GM18868 (cell line): ENCODE results near the gene FAAP20.

Source experiments
- ATAC-seq: cut with Tn5 transposase; IDR thresholded peaks from one replicate; pipeline ENCODE4 v1.9.1; 2021; ENCODE audit warnings: mild to moderate bottlenecking, moderate library complexity; ENCODE audit not compliant: unreplicated experiment

Gene FAAP20

DNA sequence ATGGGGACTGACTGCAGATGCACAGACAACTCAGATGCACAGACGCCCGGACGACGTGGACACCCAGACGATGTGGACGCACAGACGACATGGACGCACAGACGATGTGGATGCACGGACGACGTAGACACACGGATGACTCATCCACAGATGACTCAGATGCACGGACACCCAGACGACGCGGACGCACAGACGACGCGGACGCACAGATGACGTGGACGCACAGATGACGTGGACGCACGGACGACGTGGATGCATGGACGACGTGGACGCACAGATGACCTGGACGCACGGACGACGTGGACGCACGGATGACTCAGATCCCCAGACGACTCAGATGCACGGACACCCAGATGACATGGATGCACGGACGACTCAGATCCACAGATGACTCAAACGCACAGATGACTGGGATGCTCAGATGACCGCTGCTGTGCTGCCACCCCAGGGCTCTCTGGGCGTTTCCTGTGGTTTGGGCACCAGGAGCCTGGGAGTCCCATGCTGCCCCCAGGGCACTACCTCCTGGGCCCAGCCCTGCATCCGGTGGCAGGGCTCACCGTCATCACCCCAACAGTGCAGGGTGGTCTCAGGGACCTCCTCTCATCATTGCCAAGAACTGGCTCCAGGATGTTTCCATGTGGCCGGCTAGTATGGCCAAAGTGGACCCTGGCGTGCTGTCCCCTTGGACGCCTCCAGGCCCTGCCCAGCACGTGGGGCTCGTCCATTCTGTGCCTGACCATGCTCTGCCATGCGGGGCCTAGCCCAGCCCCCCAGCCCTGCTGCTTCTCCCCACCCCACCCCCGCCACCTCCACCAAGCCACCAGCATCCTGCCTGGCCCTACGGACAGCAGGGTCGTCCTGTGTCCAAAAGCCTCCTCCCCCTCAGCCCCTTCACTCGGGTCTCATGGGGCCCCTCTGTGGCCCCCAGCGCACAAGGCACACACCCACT is 14.0 kb downstream of the FAAP20 start:
- no peak for ATAC-seq

GRCh38 chr1:2179283-2180013 is 15.1 kb downstream of the FAAP20 start:
- ATAC-seq: no peak

DNA sequence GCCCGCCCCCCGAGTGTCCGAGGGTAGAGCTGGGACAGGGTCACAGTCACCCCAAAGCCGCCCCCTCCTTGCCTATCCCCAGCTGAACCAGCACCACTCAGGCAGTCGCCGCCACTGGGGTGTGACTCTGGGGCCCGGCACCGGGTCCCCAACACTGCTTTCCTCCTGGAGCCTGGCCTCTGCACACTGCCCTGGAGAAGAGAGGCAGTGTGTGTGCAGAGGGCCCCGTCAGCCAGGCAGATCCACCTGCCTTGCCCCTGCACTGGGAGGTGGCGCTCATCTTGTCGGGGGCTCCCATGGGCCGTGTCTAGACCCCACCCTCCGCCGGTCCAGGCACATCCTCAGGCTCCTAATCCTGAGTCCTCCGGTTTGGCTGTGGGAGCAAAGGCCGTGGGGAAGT is 15.7 kb downstream of the FAAP20 start:
- ATAC-seq: no peak

DNA sequence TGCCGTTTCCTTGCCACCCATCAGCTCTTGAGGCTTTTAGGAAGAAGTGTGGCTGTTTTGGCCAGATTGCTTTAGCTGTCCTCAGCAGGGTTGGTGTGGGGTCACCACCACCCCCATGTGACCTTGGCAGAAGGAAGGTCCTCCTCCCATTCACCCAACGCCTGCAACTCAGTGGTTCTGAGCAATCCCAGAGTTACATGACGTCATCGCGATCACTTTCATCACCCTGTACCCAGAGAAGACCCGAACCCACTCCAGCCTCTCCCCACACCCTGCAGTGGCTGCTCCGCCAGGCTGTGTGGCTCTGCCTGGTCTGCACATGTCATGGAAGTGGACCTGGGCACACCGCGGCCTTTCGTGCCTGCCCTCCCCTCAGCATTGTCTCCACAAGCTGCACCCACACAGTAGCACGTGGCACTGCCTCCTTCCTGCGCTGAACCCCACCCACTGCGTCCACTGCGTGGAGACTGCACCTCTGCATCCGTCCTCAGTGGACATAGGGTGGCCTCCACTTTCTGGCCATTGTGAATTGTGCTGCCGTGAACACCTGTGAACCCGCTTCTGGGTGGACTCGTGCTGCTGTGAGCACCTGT is 16.5 kb downstream of the FAAP20 start:
- ATAC-seq: no peak

- no peak for ATAC-seq
These were observed 17.0 kb downstream of the FAAP20 start for GRCh38 chr1:2177541-2177940.

- ATAC-seq: no peak
These were observed 18.0 kb downstream of the FAAP20 start for GRCh38 chr1:2176615-2177014.

DNA sequence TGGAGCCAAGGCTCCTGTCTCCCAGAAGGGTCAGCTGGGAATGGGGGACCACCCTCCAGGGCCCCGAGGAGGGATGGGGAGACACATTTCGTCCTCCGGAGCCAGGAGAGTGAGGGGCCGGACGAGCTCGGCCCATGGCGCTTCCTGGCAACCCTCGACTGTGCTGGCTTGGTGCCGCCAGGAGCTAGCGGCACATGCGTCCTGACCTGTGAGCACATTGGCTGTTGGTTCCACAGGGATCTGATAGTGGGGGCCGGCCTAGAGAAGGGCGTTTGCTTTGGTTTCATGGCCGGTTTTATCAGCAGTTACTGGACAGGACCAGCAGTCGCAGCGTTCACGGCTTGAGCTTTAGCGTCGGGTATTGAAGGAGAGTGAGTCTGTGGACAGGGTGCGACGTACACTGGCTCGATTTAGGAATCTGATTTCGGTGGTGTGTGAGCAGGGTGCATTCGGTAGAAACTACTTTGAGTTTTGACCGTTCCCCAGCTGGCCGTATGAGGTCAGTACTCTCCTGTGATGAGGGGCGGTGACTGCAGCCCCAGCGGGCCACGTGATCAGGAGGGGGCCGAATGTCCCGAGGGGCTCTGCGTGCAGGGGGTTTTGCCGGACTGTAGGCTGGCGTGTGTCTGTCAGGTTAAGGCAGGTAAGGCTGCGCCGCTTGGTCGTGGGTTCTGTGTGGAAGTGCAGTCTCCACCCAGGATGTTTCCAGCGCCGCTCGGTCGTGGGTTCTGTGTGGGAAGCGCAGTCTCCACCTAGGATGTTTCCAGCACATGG is 18.7 kb downstream of the FAAP20 start:
- no peak for ATAC-seq

DNA sequence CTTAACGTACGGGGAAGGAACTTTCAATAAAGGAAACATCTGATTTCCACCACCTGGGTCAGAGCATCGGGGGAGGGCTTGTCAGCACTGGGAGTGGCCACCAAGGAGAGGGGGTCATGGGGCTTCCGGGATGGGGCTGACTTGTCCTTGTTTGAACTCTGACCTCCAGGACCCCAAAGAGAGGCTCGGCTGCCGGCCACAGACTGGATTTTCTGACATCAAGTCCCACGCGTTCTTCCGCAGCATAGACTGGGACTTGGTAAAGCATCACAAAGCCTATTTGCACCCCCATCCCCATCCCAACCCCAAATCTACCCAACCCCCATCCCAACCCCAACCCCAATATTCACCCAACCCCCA is 19.5 kb downstream of the FAAP20 start:
- ATAC-seq: no peak

DNA sequence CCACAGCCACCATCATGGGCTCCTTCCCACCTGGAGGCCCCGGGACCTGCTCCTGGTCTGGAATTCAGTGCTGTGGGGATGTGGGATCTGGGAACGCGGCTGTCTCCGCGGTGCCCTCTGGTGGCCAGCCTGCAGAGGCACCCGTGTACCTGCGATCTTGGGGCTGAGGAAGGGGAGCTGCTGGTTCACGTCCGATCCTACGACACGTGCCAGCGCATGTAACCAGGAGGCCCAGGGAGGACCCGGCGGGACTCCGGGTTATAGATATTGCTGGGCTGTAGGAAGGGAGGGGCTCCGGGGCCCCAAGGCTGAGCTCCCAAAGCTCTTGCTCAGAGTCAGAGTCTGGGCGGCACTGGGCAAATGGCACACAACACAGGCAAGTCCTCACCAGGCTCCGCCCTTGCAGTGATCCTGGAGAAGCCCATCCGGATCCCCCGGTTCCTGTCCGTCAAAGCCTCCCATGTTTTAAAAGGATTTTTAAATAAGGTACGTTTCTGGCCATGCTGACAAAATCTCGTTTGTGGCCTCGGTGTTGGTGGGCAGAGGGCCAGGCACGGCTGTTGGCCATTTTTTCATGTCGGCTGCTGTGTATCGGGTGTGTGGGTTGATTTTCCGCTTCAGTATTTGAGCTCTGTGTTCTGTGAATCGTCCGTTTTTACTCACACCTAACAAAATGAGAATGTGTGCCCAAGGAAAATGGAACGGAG is 20.1 kb downstream of the FAAP20 start:
- ATAC-seq: no peak

- no peak for ATAC-seq
These were observed 20.8 kb downstream of the FAAP20 start for GRCh38 chr1:2173546-2174347.

DNA sequence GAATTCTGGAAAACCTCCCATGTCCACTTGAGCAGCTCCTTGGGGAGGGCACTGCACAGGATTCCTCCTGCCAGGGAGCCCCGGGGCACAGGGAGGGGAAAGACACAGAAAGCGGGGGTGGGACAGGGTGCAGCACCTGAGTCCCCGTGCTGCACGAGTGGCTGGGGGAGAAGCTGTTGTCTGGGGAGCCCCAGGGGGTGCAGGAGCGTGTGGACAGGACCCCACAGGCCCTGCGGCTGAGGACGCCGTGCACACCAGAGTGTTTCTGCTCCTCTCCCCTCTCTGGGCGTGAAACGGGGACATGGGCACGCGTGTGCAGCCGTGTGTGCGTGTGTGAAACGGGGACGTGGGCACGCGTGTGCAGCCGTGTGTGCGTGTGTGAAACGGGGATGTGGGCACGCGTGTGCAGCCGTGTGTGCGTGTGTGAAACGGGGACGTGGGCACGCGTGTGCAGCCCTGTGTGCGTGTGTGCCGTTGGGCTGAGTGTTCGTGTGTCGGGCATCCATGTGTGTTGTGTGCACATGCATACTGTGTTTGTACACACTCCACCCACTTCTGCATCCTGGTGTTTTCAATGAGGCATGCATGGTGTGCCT is 21.9 kb downstream of the FAAP20 start:
- no peak for ATAC-seq

GRCh38 chr1:2172012-2172411 is 22.6 kb downstream of the FAAP20 start:
- no peak for ATAC-seq

DNA sequence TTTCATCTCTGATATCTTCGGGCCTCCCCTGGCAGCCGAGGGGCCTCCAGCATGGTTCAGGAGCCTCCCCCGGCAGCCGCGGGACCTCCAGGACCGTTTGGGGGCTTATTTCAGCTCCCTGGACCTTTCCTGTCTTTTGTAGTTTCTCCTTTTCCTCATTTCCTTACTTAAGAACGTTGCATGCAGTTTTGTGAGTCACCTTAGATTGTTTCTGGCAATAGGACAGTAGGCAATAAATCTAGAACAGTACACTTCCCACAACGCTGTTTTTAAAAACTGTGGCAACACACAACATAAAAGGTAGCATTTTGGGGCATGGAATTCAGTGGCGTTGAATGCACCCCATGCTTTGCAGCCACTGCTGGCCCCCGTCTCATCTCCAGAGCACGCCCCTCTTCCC is 24.4 kb downstream of the FAAP20 start:
- ATAC-seq: no peak

DNA sequence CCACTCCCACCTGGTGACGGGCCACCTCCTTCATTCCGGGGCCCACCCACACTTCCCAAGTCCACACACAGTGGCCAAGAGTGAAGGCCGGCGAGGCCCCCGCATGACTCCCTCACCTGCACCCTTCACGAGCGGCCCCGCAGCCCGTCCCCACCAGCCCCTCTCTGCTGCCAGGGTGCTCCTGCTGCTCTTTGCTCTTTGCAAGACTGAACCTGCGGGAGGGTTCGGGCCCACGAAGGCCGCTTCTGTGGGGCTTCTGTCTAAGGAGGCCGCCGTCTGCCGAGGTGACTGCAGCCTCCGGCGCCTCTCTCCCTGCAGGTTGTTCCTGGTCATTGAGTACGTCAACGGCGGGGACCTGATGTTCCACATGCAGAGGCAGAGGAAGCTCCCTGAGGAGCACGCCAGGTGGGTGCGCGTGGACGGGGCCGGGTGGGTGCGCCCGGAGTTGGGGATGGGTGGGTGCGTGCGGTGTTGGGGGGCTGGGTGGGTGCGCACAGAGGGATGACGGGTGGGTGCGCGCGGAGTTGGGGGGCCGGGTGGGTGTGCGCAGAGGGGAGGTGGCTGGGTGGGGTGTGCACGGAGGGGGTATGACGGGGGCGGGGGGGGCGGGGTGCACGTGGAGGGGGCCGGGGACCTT is 25.3 kb downstream of the FAAP20 start:
- no peak for ATAC-seq

- ATAC-seq: no peak
These were observed 26.0 kb downstream of the FAAP20 start for GRCh38 chr1:2168535-2168934.

DNA sequence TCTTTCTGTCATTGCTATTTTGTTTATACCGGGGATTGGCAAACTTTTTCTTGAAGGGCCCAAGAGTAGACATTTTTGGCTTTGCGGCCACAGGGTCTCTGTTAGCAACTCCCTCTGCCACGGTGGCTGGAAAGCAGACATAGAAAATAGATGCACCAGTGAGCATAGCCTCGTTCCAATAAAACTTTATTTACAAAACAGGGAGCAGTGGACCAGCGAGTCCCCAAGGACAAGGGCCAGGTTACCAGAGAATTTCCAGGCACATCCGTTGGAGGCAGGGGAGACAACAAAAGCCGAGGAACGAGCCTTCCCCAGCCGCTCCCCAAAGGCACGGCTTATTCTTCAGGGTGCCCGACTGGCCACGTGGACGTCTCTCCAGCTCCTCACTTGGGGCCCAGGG is 26.5 kb downstream of the FAAP20 start:
- ATAC-seq: no peak

DNA sequence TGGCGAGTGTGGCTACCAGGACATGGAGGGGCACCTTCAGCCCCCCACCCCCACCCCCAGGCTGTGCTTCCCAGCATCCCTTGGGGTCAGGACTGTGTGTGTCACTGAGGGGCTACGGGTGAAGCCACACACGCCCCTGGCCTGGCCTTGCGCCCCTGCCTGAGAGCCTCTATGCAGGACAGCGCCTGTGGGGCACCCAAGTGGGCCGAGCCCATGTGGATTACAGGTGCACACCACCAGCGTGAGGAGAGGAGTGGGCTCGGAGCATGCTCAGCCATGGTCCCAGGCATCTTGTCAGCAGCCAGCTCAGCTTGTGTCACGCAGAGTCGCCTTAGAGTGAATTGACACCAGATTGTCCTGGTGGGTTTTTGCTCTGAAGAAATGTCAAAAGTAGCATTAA is 27.9 kb downstream of the FAAP20 start:
- ATAC-seq: no peak

DNA sequence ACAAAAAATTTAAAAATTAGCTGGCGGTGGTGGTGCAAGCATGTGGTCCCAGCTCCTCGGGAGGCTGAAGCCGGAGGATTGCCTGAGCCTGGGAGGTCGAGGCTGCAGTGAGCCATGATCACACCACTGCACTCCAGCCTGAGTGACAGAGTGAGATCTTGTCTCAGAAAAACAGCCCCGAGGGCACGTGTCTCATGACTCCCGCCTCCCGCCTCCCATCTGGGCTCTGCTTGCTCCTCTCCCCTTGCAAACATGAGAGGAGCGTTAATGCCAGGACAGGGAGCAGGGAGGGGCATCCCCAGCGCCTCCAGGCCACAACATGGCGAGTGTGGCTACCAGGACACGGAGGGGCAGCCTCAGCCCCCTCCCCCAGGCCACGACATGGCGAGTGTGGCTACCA is 28.3 kb downstream of the FAAP20 start:
- no peak for ATAC-seq

GRCh38 chr1:2165646-2166045 is 28.9 kb downstream of the FAAP20 start:
- no peak for ATAC-seq
